ENCODE data around the gene DCN. TPM values are rescaled to one million over a fixed set of nuclear protein-coding genes. Genes with fewer than 3 reads are reported as not detected.
A peak's percentile ranks its signal among the peaks of the same experiment; 100 is the strongest.

Gene DCN
- total and polyA plus RNA-seq, 7 donors = 41.2 to 1,612 (median 675) TPM

- no peak for TF ChIP-seq POLR2A (IDR thresholded peaks at IDR 0.05)
- no peak for TF ChIP-seq CTCF (IDR thresholded peaks at IDR 0.05)
- TF ChIP-seq EP300 (IDR thresholded peaks at IDR 0.05) = no peak
These were observed 41.8 kb upstream of the DCN start for GRCh38 chr12:91224401-91224800.

GRCh38 chr12:91222746-91223145 is 40.1 kb upstream of the DCN start:
- peak overlapping the region in 1 of 4 donors; percentile 14 for H3K27ac ChIP-seq
- 74 to 81% methylated on average over 3 of the region's 3 CpGs for WGBS, 2 donors
- H3K4me3 ChIP-seq = no peak overlapping the region
- no peaks in the 10 kb centered on the region for H3K4me1 ChIP-seq
- intact Hi-C loops (cut with DNase I) = no loop called here
- no peak for TF ChIP-seq CTCF (IDR thresholded peaks at IDR 0.05)
- no peak for TF ChIP-seq POLR2AphosphoS5 (IDR thresholded peaks at IDR 0.05)
- no peak for TF ChIP-seq EP300 (IDR thresholded peaks at IDR 0.05)
- TF ChIP-seq POLR2A (IDR thresholded peaks at IDR 0.05) = no peak
- no peaks in the 10 kb centered on the region for H3K9me3 ChIP-seq
- no peaks in the 10 kb centered on the region for H3K36me3 ChIP-seq
- DNase-seq = no peak
- no peaks in the 10 kb centered on the region for H3K27me3 ChIP-seq

More at GRCh38 chr12:91224401-91224800, 41.8 kb upstream of the DCN start:
- H3K27me3 ChIP-seq = no peaks in the 10 kb centered on the region
- no peaks in the 10 kb centered on the region for H3K9me3 ChIP-seq
- WGBS, 2 donors = 85 to 90% methylated on average over 1 of the region's 1 CpG
- H3K4me3 ChIP-seq = no peak overlapping the region
- no peaks in the 10 kb centered on the region for H3K36me3 ChIP-seq
- H3K4me1 ChIP-seq = no peaks in the 10 kb centered on the region
- no peak for DNase-seq
- intact Hi-C loops (cut with DNase I) = no loop called here
- peak overlapping the region in 2 of 4 donors; percentile 0 to 15 for H3K27ac ChIP-seq

GRCh38 chr12:91219919-91220318 is 37.3 kb upstream of the DCN start:
- 69 to 82% methylated on average over 1 of the region's 1 CpG for WGBS, 2 donors
- no peak for TF ChIP-seq POLR2AphosphoS5 (IDR thresholded peaks at IDR 0.05)
- no peak for TF ChIP-seq CTCF (IDR thresholded peaks at IDR 0.05)
- TF ChIP-seq EP300 (IDR thresholded peaks at IDR 0.05) = no peak
- no peak for TF ChIP-seq POLR2A (IDR thresholded peaks at IDR 0.05)
- DNase-seq = no peak
- H3K4me3 ChIP-seq = no peak overlapping the region
- H3K4me1 ChIP-seq = no peaks in the 10 kb centered on the region
- no peak overlapping the region for H3K27ac ChIP-seq
- H3K9me3 ChIP-seq = no peaks in the 10 kb centered on the region
- intact Hi-C loops (cut with DNase I) = no loop called here
- no peaks in the 10 kb centered on the region for H3K27me3 ChIP-seq
- H3K36me3 ChIP-seq = no peaks in the 10 kb centered on the region

GRCh38 chr12:91219511-91219910 is 36.9 kb upstream of the DCN start:
- intact Hi-C loops (cut with DNase I) = no loop called here
- Histone ChIP-seq H3K4me3 (no peak overlapping the region), H3K27me3 (no peaks in the 10 kb centered on the region), H3K9me3 (no peaks in the 10 kb centered on the region), H3K27ac (no peak overlapping the region), H3K4me1 (no peaks in the 10 kb centered on the region), H3K36me3 (no peaks in the 10 kb centered on the region)
- TF ChIP-seq CTCF (IDR thresholded peaks at IDR 0.05) (no peak), POLR2A (IDR thresholded peaks at IDR 0.05) (no peak), POLR2AphosphoS5 (IDR thresholded peaks at IDR 0.05) (no peak), EP300 (IDR thresholded peaks at IDR 0.05) (no peak)
- no peak for DNase-seq

GRCh38 chr12:91216871-91217270 is 34.3 kb upstream of the DCN start:
- H3K27me3 ChIP-seq = no peaks in the 10 kb centered on the region
- TF ChIP-seq EP300 (IDR thresholded peaks at IDR 0.05) (no peak), CTCF (IDR thresholded peaks at IDR 0.05) (no peak), POLR2AphosphoS5 (IDR thresholded peaks at IDR 0.05) (no peak), POLR2A (IDR thresholded peaks at IDR 0.05) (no peak)
- WGBS, 2 donors = 93 to 95% methylated on average over 2 of the region's 2 CpGs
- intact Hi-C loops (cut with DNase I) = no loop called here
- H3K27ac ChIP-seq = no peak overlapping the region
- H3K4me1 ChIP-seq = no peaks in the 10 kb centered on the region
- no peaks in the 10 kb centered on the region for H3K36me3 ChIP-seq
- no peaks in the 10 kb centered on the region for H3K9me3 ChIP-seq
- no peak overlapping the region for H3K4me3 ChIP-seq
- DNase-seq = no peak
